ENCODE measurements around the gene IKBKE.
A peak's percentile ranks its signal among the peaks of the same experiment; 100 is the strongest.

The IKBKE gene

GRCh38 chr1:206460836-206461426 is 9.3 kb upstream of the IKBKE start:
- Histone ChIP-seq H3K9ac (ENCODE audit: low read depth, low read length) (no peak overlapping the region), H3K4me1 (ENCODE audit: insufficient read depth, low read length) (peaks cover 9% of the 10 kb centered on the region; the same call in 1 of the 2 replicates), H3K9me3 (ENCODE audit: control insufficient read depth, insufficient read depth, low read length) (no peaks in the 10 kb centered on the region), H3K36me3 (ENCODE audit: insufficient read depth, low read length) (0 out of 2 replicates have a peak, but pooled peaks cover 3% of the 10 kb centered on the region)

GRCh38 chr1:206461602-206462455 is 8.4 kb upstream of the IKBKE start:
- H3K9me3 ChIP-seq (ENCODE audit: control insufficient read depth, insufficient read depth, low read length): no peaks in the 10 kb centered on the region
- peaks cover 3% of the 10 kb centered on the region; the same call in 1 of the 2 replicates for H3K4me1 ChIP-seq (ENCODE audit: insufficient read depth, low read length)
- no peak overlapping the region for H3K9ac ChIP-seq (ENCODE audit: low read depth, low read length)
- 0 out of 2 replicates have a peak, but pooled peaks cover 3% of the 10 kb centered on the region for H3K36me3 ChIP-seq (ENCODE audit: insufficient read depth, low read length)

GRCh38 chr1:206463137-206463536 is 7.1 kb upstream of the IKBKE start:
- Histone ChIP-seq H3K9ac (ENCODE audit: low read depth, low read length) (no peak overlapping the region), H3K9me3 (ENCODE audit: control insufficient read depth, insufficient read depth, low read length) (no peaks in the 10 kb centered on the region), H3K4me1 (ENCODE audit: insufficient read depth, low read length) (no peaks in the 10 kb centered on the region; the same call in 1 of the 2 replicates), H3K36me3 (ENCODE audit: insufficient read depth, low read length) (0 out of 2 replicates have a peak, but pooled peaks cover 3% of the 10 kb centered on the region)

- no peaks in the 10 kb centered on the region for H3K9me3 ChIP-seq (ENCODE audit: control insufficient read depth, insufficient read depth, low read length)
- H3K9ac ChIP-seq (ENCODE audit: low read depth, low read length): no peak overlapping the region
- no peaks in the 10 kb centered on the region; the same call in 1 of the 2 replicates for H3K4me1 ChIP-seq (ENCODE audit: insufficient read depth, low read length)
- H3K36me3 ChIP-seq (ENCODE audit: insufficient read depth, low read length): 0 out of 2 replicates have a peak, but pooled peaks cover 3% of the 10 kb centered on the region
These were observed 6.4 kb upstream of the IKBKE start for GRCh38 chr1:206463911-206464310.

- H3K9ac ChIP-seq (ENCODE audit: low read depth, low read length): no peak overlapping the region
- no peaks in the 10 kb centered on the region for H3K9me3 ChIP-seq (ENCODE audit: control insufficient read depth, insufficient read depth, low read length)
- peaks cover 1% of the 10 kb centered on the region; the same call in 1 of the 2 replicates for H3K4me1 ChIP-seq (ENCODE audit: insufficient read depth, low read length)
- H3K36me3 ChIP-seq (ENCODE audit: insufficient read depth, low read length): 0 out of 2 replicates have a peak, but pooled peaks cover 3% of the 10 kb centered on the region
These were observed 5.8 kb upstream of the IKBKE start for GRCh38 chr1:206464456-206464964.

GRCh38 chr1:206465951-206466350 is 4.3 kb upstream of the IKBKE start:
- Histone ChIP-seq H3K36me3 (ENCODE audit: insufficient read depth, low read length) (0 out of 2 replicates have a peak, but pooled peaks cover 3% of the 10 kb centered on the region), H3K4me1 (ENCODE audit: insufficient read depth, low read length) (peaks cover 7% of the 10 kb centered on the region; the same call in 1 of the 2 replicates), H3K9me3 (ENCODE audit: control insufficient read depth, insufficient read depth, low read length) (no peaks in the 10 kb centered on the region), H3K9ac (ENCODE audit: low read depth, low read length) (no peak overlapping the region)

- Histone ChIP-seq H3K9ac (ENCODE audit: low read depth, low read length) (no peak overlapping the region), H3K9me3 (ENCODE audit: control insufficient read depth, insufficient read depth, low read length) (no peaks in the 10 kb centered on the region), H3K4me1 (ENCODE audit: insufficient read depth, low read length) (peaks cover 16% of the 10 kb centered on the region), H3K36me3 (ENCODE audit: insufficient read depth, low read length) (0 out of 2 replicates have a peak, but pooled peaks cover 3% of the 10 kb centered on the region)
These were observed 3.2 kb upstream of the IKBKE start for GRCh38 chr1:206466840-206467649.

- no peaks in the 10 kb centered on the region for H3K9me3 ChIP-seq (ENCODE audit: control insufficient read depth, insufficient read depth, low read length)
- H3K9ac ChIP-seq (ENCODE audit: low read depth, low read length): no peak overlapping the region
- 0 out of 2 replicates have a peak, but pooled peaks cover under 1% of the 10 kb centered on the region for H3K36me3 ChIP-seq (ENCODE audit: insufficient read depth, low read length)
- peaks cover 25% of the 10 kb centered on the region for H3K4me1 ChIP-seq (ENCODE audit: insufficient read depth, low read length)
These were observed 2.4 kb upstream of the IKBKE start for GRCh38 chr1:206467915-206468314.

- Histone ChIP-seq H3K9ac (ENCODE audit: low read depth, low read length) (no peak overlapping the region), H3K36me3 (ENCODE audit: insufficient read depth, low read length) (no peaks in the 10 kb centered on the region), H3K4me1 (ENCODE audit: insufficient read depth, low read length) (peaks cover 27% of the 10 kb centered on the region), H3K9me3 (ENCODE audit: control insufficient read depth, insufficient read depth, low read length) (no peaks in the 10 kb centered on the region)
These were observed 1.7 kb upstream of the IKBKE start for GRCh38 chr1:206468571-206468970.

- peaks cover 27% of the 10 kb centered on the region for H3K4me1 ChIP-seq (ENCODE audit: insufficient read depth, low read length)
- peak overlapping the region; percentile 69; the same call in 1 of the 2 replicates for H3K9ac ChIP-seq (ENCODE audit: low read depth, low read length)
- H3K36me3 ChIP-seq (ENCODE audit: insufficient read depth, low read length): no peaks in the 10 kb centered on the region
- no peaks in the 10 kb centered on the region for H3K9me3 ChIP-seq (ENCODE audit: control insufficient read depth, insufficient read depth, low read length)
These were observed 804 bp upstream of the IKBKE start for GRCh38 chr1:206469411-206469932.

GRCh38 chr1:206470692-206471414 is 577 bp downstream of the IKBKE start:
- no peaks in the 10 kb centered on the region for H3K9me3 ChIP-seq (ENCODE audit: control insufficient read depth, insufficient read depth, low read length)
- H3K36me3 ChIP-seq (ENCODE audit: insufficient read depth, low read length): no peaks in the 10 kb centered on the region
- peaks cover 27% of the 10 kb centered on the region for H3K4me1 ChIP-seq (ENCODE audit: insufficient read depth, low read length)
- peak overlapping the region; percentile 69 for H3K9ac ChIP-seq (ENCODE audit: low read depth, low read length)

GRCh38 chr1:206471415-206471801 is 1.1 kb downstream of the IKBKE start:
- Histone ChIP-seq H3K9me3 (ENCODE audit: control insufficient read depth, insufficient read depth, low read length) (no peaks in the 10 kb centered on the region), H3K9ac (ENCODE audit: low read depth, low read length) (peak overlapping the region; percentile 69), H3K4me1 (ENCODE audit: insufficient read depth, low read length) (peaks cover 27% of the 10 kb centered on the region), H3K36me3 (ENCODE audit: insufficient read depth, low read length) (no peaks in the 10 kb centered on the region)

- Histone ChIP-seq H3K4me1 (ENCODE audit: insufficient read depth, low read length) (peaks cover 27% of the 10 kb centered on the region), H3K9ac (ENCODE audit: low read depth, low read length) (no peak overlapping the region), H3K36me3 (ENCODE audit: insufficient read depth, low read length) (no peaks in the 10 kb centered on the region), H3K9me3 (ENCODE audit: control insufficient read depth, insufficient read depth, low read length) (no peaks in the 10 kb centered on the region)
These were observed 1.7 kb downstream of the IKBKE start for GRCh38 chr1:206472024-206472423.
